ENCODE data around the gene BMPR1A. TPM values are rescaled to one million over a fixed set of nuclear protein-coding genes. Genes with fewer than 3 reads are reported as not detected.
"Not testable (repeated sequence)": the region's sequence is repeated elsewhere in the genome, so short reads cannot be mapped to it uniquely, and the experiment has no call there.

Gene BMPR1A
- total RNA-seq, 1 experiment from 2014 or later = 24.3 TPM

DNA sequence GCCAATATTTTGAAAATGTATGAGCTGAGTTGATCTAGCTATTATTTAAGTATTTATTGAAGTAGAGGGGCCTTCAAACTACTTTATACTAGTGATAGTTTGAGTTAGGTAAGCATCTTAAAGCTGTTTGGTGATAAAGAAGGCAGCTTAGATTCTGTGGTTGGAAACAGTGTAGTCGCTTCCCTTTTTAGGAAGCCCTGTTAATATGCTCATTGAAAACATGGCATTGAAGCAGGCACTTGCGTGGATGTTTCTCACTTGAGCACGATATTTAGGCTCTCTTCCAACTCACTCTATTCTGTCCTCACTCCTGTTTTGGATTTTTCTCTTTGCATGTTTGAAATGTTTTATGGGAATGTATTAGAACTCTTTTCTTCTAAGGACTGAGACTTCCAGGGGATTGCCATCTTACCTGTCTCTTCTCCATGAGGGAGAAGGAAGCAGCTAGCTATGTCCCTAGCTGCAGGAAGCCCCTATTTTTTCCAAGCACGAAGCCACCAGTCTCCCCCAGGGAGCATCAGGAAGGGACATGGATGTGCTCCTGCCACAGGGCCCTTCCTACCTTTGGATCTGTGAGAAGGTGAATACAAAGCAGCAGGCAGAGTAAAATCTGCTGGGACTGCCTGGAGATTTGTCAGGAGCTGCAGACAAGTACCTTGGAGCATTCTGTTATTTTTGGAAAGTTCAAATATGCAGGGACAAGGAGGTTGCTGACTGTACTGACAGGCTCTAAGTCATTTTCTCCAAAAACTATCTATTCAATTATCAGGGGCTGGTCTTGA lies 22.0 kb upstream of the BMPR1A start:
- BruUV-seq (replicated peaks) = no TSS peak
- no peak overlapping the region for H3K4me2 ChIP-seq
- H3K79me2 ChIP-seq (ENCODE audit: low read depth) = no peaks in the 10 kb centered on the region
- TF ChIP-seq CTCF (conservative IDR thresholded peaks at IDR 0.05) = no peak
- TF ChIP-seq EZH2 (IDR thresholded peaks at IDR 0.05; ENCODE audit: low read depth) = no peak
- no peak overlapping the region for H3K27ac ChIP-seq
- H3K27me3 ChIP-seq (ENCODE audit: insufficient read depth, low read depth) = no peaks in the 10 kb centered on the region
- ChIA-PET CTCF (no interaction called here), POLR2A (ENCODE audit: unreplicated experiment) (no interaction called here)
- no peak overlapping the region for H2AFZ ChIP-seq
- no peak overlapping the region for H3K4me3 ChIP-seq
- DNase-seq = no peak
- H4K20me1 ChIP-seq (ENCODE audit: insufficient read depth) = no peaks in the 10 kb centered on the region
- intact Hi-C loops (cut with micrococcal nuclease; ENCODE audit: unreplicated experiment) = no loop called here
- H3K9me2 ChIP-seq (ENCODE audit: insufficient read depth) = no peaks in the 10 kb centered on the region
- no peaks in the 10 kb centered on the region for H3K9me3 ChIP-seq (ENCODE audit: insufficient read depth, low read depth)
- H3K36me3 ChIP-seq (ENCODE audit: low read depth) = no peaks in the 10 kb centered on the region
- no peaks in the 10 kb centered on the region for H3F3A ChIP-seq (ENCODE audit: insufficient read depth, low read depth)
- H3K4me1 ChIP-seq (replicated peaks; ENCODE audit: insufficient read depth) = no peaks in the 10 kb centered on the region

DNA sequence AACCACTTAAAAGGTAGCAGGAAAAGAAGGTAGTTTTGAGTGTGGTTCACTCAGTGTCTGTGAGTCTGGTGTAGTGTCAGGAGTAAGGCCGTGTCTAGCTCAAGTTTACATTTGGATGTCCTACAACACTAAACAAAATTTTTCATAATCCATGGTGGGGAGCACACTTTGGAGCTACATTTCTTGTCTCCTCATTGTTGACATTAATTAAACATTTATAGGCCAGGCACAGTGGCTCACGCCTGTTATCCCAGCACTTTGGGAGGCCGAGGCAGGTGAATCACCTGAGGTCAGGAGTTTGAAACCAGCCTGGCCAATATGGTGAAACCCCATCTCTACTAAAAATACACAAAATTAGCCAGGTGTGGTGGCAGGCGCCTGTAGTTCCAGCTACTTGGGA lies 21.1 kb upstream of the BMPR1A start:
- H2AFZ ChIP-seq; H3K9me2 ChIP-seq (ENCODE audit: insufficient read depth); intact Hi-C loops (cut with micrococcal nuclease; ENCODE audit: unreplicated experiment); H3K36me3 ChIP-seq (ENCODE audit: low read depth); H3K79me2 ChIP-seq (ENCODE audit: low read depth); DNase-seq; POLR2A ChIA-PET (ENCODE audit: unreplicated experiment); H3K4me1 ChIP-seq (replicated peaks; ENCODE audit: insufficient read depth); H3K27ac ChIP-seq; BruUV-seq (replicated peaks); H4K20me1 ChIP-seq (ENCODE audit: insufficient read depth); H3K27me3 ChIP-seq (ENCODE audit: insufficient read depth, low read depth); H3F3A ChIP-seq (ENCODE audit: insufficient read depth, low read depth); H3K4me3 ChIP-seq; CTCF ChIA-PET; H3K9me3 ChIP-seq (ENCODE audit: insufficient read depth, low read depth); H3K4me2 ChIP-seq: not testable (repeated sequence)

GRCh38 chr10:86742230-86742629 lies 14.2 kb upstream of the BMPR1A start:
- Histone ChIP-seq H2AFZ (no peak overlapping the region), H3F3A (ENCODE audit: insufficient read depth, low read depth) (no peaks in the 10 kb centered on the region), H3K27me3 (ENCODE audit: insufficient read depth, low read depth) (no peaks in the 10 kb centered on the region), H4K20me1 (ENCODE audit: insufficient read depth) (no peaks in the 10 kb centered on the region), H3K9me3 (ENCODE audit: insufficient read depth, low read depth) (no peaks in the 10 kb centered on the region), H3K36me3 (ENCODE audit: low read depth) (no peaks in the 10 kb centered on the region), H3K9me2 (ENCODE audit: insufficient read depth) (no peaks in the 10 kb centered on the region), H3K4me1 (replicated peaks; ENCODE audit: insufficient read depth) (no peaks in the 10 kb centered on the region), H3K4me2 (no peak overlapping the region), H3K4me3 (no peak overlapping the region), H3K79me2 (ENCODE audit: low read depth) (no peaks in the 10 kb centered on the region), H3K27ac (no peak overlapping the region)
- no TSS peak for BruUV-seq (replicated peaks)
- no peak for DNase-seq
- TF ChIP-seq CTCF (conservative IDR thresholded peaks at IDR 0.05) = no peak
- no peak for TF ChIP-seq EZH2 (IDR thresholded peaks at IDR 0.05; ENCODE audit: low read depth)
- intact Hi-C loops (cut with micrococcal nuclease; ENCODE audit: unreplicated experiment) = no loop called here
- POLR2A ChIA-PET (ENCODE audit: unreplicated experiment) = no interaction called here
- CTCF ChIA-PET = interaction anchor here (0.6 kb wide), 1 partner anchor 54 kb away, joined by 3 read pairs; no protein-coding TSS in a partner anchor

Measured in PC-9 (cell line).